SKM-1 (cell line): ENCODE results near the gene ACSM2A.
"Not testable (repeated sequence)": the region's sequence is repeated elsewhere in the genome, so short reads cannot be mapped to it uniquely, and the experiment has no call there.

Experiments
- DNase-seq: peaks from one replicate; lab custom pipeline; 2025; ENCODE audit not compliant: unreplicated experiment; lab: John Stamatoyannopoulos, UW

Gene ACSM2A

DNA sequence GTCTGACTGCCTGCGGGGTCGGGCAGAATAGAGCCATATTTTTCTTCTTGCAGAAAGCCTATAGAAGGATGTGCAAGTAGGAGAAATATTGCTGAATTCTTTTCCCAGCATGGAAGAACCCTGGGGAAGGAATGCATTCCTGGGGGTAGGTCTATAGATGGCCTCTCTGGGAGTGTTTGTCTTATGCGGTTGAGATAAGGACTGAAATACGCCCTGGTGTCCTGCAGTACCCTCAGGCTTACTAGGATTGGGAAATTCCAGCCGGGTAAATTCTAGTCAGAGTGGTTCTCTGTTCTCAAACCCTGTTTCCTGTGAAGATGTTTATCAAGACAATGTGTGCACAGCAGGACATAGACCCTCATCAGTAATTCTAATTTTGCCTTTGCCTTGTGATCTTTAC, 2.3 kb downstream of the ACSM2A start:
- not testable (repeated sequence) for DNase-seq

DNA sequence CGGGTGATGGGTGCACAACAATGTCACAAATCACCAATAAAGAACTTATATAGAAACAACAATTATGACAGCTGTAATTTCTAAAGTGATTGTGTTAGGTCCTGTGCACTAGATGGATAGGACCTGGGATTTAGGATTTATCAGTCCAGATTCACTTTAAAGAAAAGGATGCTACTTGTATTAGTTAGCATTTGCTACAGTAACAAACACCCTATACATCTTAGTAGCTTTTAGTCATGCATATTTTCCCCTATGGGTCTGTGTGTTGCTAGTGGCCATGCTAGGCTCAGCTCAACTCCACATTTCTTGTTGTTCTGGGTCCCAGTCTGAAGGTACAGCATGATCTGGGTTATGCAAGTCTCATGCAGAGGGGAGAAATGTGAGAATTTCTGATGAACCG, 7.9 kb downstream of the ACSM2A start:
- DNase-seq: not testable (repeated sequence)

DNA sequence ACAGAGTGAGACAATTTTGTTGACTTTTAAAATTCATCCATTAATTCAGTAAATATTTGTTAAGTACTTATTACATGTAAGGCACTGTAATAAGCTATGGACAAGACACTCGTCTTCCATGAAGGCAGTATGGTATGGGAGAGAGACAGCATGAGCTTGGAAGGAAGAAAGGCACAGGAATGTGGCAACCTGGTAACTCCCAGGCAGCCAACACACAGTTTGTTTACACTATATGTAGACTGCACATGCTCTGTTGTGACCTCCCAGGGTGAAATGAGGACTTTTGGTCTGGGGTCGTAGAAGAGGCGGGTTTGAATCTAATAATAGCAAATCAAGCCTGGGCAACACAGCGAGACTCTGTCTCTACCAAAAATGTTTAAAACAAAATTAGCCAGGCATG, 9.0 kb downstream of the ACSM2A start:
- DNase-seq: not testable (repeated sequence)

DNA sequence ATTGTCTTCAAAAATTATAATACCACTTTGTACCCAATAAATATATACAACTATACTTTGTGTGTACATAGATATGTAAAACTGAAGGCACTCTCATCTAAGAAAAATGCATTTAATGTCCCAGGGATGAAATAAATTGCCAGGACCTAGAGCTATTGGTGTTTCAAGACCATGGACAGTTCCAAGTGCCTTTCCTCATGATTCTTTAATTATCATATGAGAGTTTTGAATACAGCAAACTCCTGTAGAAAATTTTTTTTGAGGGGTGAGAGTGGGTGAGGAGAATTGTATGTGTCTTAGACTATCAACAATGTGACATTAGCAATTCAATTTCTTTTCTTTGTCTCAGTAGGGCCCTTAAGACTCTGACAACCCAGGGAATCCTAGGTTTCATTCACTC, 17.6 kb downstream of the ACSM2A start:
- DNase-seq: not testable (repeated sequence)

DNA sequence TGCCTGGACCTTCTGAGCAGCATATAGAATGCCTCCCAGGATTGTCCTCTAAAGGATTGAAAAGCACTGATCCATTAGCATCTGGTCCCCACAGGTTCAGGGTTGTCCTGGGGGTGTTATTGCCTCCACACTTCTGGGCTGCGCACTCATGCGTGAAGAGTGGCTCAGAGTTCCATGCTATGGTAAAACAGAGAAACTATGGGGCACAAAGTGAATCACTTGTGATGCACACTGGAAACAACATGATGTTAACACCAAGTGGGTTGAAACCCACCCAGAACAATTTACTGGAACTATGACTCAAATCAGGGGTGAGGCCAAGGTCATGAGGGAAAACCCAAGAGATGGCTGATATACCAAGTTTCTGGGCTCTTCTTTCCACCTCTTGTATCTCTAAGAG, 18.6 kb downstream of the ACSM2A start:
- not testable (repeated sequence) for DNase-seq

DNA sequence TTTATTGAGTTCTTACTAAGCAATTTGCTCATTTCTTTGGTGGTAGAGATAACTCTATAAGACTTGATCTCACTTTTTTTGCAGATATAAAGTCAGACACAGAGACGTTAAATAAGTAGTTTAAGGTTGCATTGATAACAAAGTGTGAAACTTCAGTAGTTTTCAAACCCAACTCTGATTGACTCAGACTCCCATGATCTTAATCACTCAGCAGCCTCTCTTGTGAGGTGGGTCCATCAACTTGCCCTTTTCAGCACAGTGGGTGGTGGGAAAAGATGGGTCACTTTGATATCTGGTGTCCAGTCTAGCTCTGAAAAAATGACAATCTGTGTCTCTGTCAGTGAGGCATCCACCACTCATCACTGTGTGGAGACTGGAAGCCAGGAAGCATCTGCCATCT, 19.4 kb downstream of the ACSM2A start:
- DNase-seq: not testable (repeated sequence)

DNA sequence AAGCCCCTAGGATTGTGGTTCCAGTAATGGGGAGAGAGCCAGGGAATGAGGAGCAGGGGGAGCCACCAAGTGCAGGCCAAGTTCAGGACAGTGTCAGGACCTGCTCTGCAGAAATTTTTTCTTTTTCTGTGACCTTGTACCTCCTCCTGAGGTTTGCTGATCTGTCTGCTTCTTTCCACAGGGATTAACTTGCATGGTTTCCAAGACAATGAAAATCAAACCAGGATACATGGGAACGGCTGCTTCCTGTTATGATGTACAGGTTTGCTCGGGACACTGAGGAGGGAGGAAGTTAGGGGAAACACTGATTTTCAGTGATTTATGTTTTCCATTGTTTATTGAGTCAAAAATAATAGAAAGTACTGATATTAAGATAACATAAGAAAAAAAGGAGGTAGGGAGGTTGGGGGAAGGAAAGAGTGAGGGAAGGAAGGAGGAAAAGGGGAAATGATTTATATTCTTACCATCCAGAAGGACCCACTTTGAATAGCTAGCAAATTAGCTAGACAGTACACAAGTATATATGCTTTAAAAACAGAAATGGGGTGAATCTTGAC, 25.9 kb downstream of the ACSM2A start:
- DNase-seq: not testable (repeated sequence)

DNA sequence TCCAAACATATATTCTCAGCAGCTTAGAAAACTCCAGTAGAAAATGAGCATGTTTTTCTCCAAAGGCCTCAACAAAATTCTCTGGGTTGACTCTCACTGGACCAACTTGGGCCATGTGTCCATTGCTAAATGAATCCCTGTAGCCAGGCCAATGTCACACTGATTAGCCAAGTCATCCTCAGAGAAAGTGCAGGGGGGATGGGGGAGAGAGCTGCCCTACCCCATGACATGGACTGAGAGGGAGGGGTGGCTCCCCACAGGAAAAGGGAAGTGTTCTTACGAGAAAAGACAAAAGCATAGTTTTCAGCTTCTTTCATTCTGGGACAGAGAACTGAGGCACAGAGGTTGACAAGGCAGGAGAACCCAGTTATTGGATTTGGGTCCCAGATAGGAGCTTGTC, 32.7 kb downstream of the ACSM2A start:
- not testable (repeated sequence) for DNase-seq

DNA sequence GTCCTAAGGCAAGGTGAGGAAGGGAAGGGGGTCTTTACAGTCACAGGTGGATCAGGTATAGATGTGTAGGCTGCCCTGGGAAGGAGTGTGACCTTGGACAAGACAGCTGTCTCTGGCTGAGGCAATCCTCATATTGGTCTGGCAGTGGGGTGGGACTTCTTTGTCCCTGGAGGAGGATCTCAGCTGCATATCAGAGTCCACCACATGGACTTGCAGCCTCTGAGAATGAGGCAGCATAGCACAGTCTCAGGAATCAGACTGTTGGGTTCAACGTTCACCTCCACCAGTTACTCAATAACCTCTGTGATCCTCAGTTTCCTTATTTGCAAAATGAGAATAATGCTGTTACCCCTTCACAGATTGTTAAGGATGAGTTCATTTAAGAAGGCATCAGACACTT, 33.4 kb downstream of the ACSM2A start:
- no peak for DNase-seq

DNA sequence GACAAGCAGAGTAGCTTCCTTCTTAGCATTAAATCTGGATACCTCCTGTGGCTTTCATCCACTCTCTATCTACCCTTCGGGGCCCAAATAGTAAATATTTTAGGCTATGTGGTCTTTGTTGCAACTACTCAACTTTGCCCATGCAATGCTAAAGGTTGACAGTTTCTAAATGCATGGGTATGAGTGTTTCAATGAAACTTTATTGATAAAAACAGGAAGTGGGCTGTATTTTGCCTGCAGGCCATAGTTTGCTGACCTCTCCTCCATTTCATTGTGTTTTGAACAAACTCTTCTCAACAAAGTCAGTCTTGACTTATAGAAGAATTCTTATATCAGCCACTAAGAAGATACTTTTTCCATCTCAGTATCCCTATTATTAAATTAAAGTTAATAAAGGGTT, 34.1 kb downstream of the ACSM2A start:
- DNase-seq: no peak

DNA sequence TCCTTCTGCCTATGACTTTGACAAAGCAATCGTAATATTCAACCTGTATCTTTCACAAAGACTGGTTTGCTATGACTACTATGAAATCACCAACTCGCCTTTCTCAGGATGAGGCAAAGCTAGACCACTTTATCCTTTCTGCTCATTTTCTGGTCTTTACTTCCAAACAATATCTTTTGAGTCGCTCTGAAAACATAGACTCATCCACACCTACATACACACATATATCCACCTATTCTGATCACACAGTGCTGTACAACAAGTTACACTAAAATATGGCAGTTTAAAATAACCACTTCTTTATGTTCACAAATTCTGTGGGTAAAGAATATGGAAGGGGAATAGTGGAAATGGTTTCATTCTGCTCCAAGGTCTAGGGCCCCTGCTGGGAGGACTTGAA, 39.7 kb downstream of the ACSM2A start:
- not testable (repeated sequence) for DNase-seq

DNA sequence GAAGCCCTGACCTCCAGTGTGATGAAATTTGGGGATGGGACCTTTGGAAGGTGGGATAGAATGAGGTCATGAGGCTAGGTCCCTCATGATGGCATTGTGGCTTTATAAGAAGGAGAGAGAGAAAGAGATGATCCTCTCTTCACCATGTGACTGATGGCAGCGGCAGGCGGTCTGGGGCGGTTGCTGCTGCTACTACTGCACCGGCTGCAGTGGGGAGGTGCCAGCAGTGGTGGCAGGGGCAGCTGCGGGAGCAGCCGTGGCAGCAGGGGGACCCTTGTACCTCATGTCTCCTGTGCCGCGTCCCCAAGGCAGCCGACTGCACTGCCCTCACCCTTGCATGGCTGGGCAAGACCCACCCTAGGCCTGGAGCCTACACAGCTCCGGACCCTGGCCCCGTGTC, 40.1 kb downstream of the ACSM2A start:
- DNase-seq: not testable (repeated sequence)

DNA sequence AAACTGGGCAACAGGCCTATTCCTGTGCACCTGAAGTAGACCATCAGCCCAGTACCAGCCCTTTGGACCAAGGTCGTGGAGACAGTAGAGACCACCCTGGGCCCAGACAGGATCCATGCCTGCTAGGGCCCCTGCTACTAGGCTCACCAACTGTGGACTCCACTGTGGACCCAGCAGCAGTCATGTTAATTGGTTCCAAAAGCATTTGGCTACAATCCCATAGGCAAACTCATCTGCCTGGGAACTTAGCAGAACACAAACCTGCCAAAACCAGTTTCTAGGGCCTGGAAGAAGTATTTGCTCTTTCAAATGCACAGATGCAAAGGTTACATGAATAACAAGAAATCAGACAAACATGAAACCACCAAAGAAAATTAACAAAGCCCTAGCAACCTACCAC, 53.1 kb downstream of the ACSM2A start:
- DNase-seq: no peak

DNA sequence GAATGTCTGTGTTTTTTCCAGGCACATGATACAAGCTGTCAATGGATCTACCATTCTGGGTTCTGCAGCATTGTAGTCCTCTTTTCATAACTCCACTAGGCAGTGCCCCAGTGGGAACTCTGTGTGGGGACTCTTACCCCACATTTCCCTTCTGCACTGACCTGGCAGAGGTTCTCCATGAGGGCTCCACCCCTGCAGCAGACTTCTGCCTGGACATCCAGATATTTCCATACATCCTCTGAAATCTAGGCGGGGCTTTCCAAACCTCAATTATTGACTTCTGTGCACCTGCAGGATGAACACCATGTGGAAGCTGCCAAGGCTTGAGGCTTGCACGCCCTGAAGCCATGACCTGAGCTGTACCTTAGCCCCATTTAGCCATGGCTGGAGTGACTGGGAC, 56.0 kb downstream of the ACSM2A start:
- no peak for DNase-seq

DNA sequence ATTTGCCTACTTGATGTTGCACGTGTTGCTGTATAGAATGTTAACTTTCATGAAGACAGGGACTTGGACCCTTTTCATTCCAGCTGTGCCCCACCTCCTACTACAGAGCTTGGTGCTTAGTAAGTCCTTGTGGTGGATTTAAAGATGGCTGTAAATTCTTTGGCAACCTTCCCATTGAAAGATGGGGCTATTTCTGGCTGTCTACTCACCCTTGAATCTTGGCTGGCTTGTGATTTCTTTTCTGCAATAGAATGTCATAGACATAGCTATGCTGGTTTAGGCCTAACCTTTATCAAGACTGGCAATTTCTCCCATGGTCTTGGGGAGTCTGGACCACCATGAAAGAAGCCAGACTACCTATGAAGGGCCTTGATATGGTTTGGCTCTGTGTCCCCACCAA, 59.0 kb downstream of the ACSM2A start:
- DNase-seq: no peak

DNA sequence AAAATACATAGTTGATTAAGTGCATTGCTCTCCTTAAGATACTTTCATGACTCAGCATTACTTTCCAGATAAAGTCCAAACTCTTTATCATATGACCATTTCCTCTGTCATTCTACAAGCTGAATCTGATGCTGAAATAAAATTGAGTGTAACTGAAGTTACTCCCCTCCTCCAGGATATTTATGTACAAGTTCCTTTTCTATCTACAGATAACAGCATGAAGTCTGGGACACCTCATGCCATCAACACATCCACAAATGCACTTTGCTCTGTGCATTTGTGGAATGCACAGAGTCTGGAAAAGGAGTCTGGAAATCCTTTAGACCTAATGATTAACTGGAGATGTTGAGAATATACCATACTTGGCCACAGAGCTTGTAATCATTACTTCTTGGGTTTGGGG, 64.4 kb downstream of the ACSM2A start:
- no peak for DNase-seq

DNA sequence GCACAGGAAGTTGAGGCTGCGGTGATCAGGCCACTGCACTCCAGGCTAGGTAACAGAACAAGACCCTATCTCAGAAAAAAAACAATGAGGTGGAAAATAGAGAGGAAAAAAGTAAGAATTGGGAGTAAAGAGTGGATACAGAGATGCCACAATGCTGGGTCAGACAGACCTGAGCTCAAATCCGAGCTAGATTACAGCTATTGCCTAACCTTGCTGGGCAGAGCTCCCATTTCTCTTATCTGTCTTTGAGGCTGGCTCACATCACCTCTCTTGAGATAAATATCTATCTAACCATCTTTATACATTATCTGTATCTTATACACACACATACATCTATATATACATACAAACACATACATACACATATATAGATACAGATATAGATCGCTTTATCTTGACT, 65.8 kb downstream of the ACSM2A start:
- no peak for DNase-seq

DNA sequence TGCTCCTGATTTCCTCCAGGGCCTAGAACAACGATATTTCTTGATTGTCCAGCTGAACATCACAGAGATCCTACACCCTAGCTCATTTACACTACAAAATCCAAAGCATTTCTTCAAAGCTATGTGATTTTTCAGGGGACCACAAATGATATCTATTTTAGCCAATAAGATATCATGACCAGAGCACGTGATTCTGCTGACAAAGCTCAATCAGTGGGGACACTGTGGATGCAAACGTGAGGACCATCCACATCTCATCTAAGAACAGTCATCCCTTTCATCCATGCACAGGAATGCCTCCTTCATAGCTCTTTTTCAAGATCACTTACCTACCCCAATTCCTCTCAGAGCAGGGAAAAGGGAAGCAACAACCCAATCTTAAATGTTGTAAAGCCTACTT, 67.9 kb downstream of the ACSM2A start:
- no peak for DNase-seq

DNA sequence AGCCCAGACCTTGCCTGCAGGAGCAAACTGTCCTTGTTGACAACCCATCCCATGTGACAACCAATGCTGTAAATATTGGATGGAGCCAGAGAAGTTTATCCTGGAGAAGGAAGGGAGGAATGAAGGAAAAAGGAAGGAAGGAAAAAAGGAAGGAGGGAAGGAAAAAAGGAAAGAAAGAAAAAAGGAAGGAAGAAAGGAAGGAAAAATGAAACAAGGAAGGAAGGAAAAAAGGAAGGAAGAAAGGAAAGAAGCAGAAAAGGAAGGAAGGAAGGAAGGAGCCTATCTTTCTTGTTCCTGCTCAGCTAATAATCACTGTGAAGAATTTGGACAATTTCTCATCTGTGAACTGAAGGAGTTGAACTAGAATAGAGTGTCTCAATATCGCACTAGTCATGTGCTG, 68.8 kb downstream of the ACSM2A start:
- DNase-seq: no peak

DNA sequence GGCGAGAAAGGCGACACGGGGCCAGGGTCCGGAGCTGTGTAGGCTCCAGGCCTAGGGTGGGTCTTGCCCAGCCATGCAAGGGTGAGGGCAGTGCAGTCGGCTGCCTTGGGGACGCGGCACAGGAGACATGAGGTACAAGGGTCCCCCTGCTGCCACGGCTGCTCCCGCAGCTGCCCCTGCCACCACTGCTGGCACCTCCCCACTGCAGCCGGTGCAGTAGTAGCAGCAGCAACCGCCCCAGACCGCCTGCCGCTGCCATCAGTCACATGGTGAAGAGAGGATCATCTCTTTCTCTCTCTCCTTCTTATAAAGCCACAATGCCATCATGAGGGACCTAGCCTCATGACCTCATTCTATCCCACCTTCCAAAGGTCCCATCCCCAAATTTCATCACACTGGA, 80.5 kb downstream of the ACSM2A start:
- not testable (repeated sequence) for DNase-seq

DNA sequence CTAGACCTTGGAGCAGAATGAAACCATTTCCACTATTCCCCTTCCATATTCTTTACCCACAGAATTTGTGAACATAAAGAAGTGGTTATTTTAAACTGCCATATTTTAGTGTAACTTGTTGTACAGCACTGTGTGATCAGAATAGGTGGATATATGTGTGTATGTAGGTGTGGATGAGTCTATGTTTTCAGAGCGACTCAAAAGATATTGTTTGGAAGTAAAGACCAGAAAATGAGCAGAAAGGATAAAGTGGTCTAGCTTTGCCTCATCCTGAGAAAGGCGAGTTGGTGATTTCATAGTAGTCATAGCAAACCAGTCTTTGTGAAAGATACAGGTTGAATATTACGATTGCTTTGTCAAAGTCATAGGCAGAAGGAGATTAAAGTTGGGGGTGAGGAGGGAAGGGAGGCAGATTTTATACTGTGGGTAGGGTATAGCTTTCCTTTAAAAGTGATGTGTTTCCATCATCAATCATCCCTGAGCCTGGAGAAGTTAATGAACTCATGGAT, 81.0 kb downstream of the ACSM2A start:
- not testable (repeated sequence) for DNase-seq

DNA sequence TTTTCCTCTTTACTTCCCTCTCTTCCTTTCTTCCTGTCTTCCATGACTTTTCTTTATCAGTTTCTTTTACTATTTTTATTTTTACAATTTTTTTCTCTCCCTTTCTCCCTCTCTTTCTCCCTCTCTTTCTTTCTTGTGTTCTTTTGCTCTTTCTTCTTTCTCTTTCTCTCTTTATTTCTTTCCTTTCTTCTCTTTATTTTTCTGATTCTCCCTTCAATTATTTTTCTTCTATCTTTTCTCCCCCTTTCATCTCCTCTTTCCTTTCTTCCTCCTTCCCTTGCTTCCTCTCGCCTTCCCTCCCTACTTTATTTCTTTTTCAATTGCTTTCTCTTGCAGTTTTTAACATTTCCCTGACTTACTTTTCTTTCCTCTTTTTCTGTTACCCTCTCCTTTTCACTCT, 85.3 kb downstream of the ACSM2A start:
- DNase-seq: not testable (repeated sequence)
